Tibial nerve (tissue), 4 donors: ENCODE results near the gene TNFRSF13B. TPM values are rescaled to one million over a fixed set of nuclear protein-coding genes. Genes with fewer than 3 reads are reported as not detected.
"Not testable (repeated sequence)": the region's sequence is repeated elsewhere in the genome, so short reads cannot be mapped to it uniquely, and the experiment has no call there.

Experiments
- DNase-seq, 2 donors: peaks; one replicate each; pipeline ENCODE4 v3.0.0-alpha.2; 2019; ENCODE audit warnings: low spot score in 2 of 2
- H3K27ac ChIP-seq, 4 donors: fragments of 200-600 bp; sonication (generic) in 3 of 4; one replicate each; pipeline ENCODE4 v1.5.1; 2017 to 2019; ENCODE audit warnings: mild to moderate bottlenecking in 1 of 4
- H3K27me3 ChIP-seq, 2 donors: fragments of 200-600 bp; sonication (generic) in 1 of 2; one replicate each; pipeline versions ENCODE4 v1.5.1 to v1.6.0; 2017 to 2019
- H3K36me3 ChIP-seq, 3 donors: fragments of 200-600 bp; sonication (generic); one replicate each; pipeline ENCODE4 v1.5.1; 2018 to 2019
- H3K4me1 ChIP-seq, 4 donors: fragments of 200-600 bp; sonication (generic) in 3 of 4; one replicate each; pipeline ENCODE4 v1.5.1; 2017 to 2019
- H3K4me3 ChIP-seq, 4 donors: fragments of 200-600 bp; sonication (generic) in 3 of 4; one replicate each; pipeline ENCODE4 v1.5.1; 2017 to 2019; ENCODE audit warnings: mild to moderate bottlenecking in 1 of 4, moderate library complexity in 1 of 4
- H3K9me3 ChIP-seq, 4 donors: fragments of 200-600 bp; sonication (generic) in 3 of 4; one replicate each; pipeline ENCODE4 v1.5.1; 2017 to 2019
- EP300 ChIP-seq, 2 donors: sonication (generic); formaldehyde crosslinking; IDR thresholded peaks; one replicate each; pipeline ENCODE4 v1.6.1; 2017; ENCODE audit warnings: antibody characterized with exemption in 2 of 2, mild to moderate bottlenecking in 1 of 2
- POLR2A ChIP-seq, 2 donors: fragments of 450-650 bp; IDR thresholded peaks; one replicate each; pipeline ENCODE4 v1.6.1; 2017; ENCODE audit warnings: antibody characterized with exemption in 2 of 2, mild to moderate bottlenecking in 2 of 2, moderate library complexity in 2 of 2
- WGBS, 2 donors: methylation state at CpG; one replicate each; pipeline ENCODE4 v1.1.5; 2018; 5-methylcytosine and 5-hydroxymethylcytosine counted together
- total RNA-seq, 4 donors: library from RNA; depleted of rRNA; stranded (reverse); fragments of >200 nt; gene quantifications; one replicate each; pipeline ENCODE4 v1.1.0, GENCODE V29; 2016
- TF ChIP-seq, protein P1 (sequence below), 5 experiments: fragments of 200-600 bp in 3 of 5; fragments of 450-650 bp in 2 of 5; sonication (generic) in 3 of 5; IDR thresholded peaks; one replicate each; pipeline ENCODE4 v1.5.1; 2016 to 2019; ENCODE audit warnings: antibody characterized with exemption in 5 of 5, mild to moderate bottlenecking in 3 of 5, moderate library complexity in 2 of 5

The TNFRSF13B gene
- total RNA-seq, 4 donors from 2014 or later: not detected

DNA sequence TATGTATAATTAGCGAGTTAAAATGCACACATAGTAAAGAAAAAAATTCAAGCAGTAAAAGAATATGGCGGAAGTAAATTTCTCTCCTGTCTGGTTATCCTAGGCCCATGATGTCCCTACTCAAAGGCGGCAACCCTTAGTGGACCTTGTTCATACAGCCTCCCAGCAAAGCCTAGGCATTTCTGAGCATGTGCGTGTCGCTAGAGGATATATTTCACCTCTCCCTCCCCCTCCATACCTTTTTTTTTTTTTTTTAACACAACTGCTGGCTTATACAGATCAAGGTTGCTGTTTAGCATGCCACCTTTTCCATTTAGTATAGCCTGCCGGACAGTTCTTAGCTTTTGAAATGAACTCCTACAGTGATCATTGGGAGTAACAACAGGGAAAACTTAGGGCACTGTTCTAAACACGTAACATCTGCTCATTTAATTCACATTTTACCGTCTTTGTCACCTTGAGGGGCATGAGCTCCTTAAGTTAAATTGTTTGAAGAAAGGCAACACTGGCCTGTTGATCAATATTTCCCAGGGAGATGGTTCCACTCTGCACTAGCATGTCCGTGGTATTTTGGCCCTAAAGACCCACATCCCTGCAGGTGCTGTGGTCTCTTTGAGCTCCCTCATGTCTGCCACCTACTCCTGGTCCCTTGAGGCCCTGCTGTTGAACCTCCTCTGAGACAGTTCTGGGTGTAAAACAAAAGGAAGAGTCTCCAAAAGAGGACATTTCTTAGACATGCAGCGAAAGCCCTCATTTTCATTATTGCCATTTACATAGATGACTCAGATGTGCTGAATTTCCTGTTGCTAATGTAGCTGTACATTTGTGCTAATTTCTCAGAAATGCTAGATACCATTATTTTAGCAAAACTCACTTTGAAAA lies 4.1 kb upstream of the TNFRSF13B start:
- DNase-seq: no peak
- 89 to 90% methylated on average over 10 of the region's 10 CpGs for WGBS, 2 donors

DNA sequence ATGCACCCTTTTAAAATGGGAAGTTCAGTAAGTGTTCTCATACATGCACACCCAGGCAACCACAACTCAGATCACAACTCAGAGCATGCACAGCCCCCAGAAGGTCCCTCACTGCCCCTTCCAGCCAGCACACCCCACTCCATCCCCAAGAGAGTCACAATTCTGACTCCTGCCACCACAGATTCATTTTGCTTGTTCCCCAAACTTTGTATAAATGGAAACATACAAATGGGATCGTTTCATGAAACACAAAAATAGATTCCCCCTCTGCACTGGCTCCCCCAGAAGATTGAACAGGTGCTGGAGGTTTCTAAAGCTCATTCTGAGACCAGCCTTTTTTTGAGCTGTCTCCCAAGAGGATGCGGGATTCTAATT lies 3.3 kb upstream of the TNFRSF13B start:
- TF ChIP-seq EP300 (IDR thresholded peaks at IDR 0.05) (no peak), POLR2A (IDR thresholded peaks at IDR 0.05) (no peak)
- TF ChIP-seq, protein P1, sequence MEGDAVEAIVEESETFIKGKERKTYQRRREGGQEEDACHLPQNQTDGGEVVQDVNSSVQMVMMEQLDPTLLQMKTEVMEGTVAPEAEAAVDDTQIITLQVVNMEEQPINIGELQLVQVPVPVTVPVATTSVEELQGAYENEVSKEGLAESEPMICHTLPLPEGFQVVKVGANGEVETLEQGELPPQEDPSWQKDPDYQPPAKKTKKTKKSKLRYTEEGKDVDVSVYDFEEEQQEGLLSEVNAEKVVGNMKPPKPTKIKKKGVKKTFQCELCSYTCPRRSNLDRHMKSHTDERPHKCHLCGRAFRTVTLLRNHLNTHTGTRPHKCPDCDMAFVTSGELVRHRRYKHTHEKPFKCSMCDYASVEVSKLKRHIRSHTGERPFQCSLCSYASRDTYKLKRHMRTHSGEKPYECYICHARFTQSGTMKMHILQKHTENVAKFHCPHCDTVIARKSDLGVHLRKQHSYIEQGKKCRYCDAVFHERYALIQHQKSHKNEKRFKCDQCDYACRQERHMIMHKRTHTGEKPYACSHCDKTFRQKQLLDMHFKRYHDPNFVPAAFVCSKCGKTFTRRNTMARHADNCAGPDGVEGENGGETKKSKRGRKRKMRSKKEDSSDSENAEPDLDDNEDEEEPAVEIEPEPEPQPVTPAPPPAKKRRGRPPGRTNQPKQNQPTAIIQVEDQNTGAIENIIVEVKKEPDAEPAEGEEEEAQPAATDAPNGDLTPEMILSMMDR (IDR thresholded peaks at IDR 0.05): no peak
- WGBS, 2 donors: 74 to 78% methylated on average over 2 of the region's 2 CpGs
- no peaks in the 10 kb centered on the region for H3K36me3 ChIP-seq
- no peaks in the 10 kb centered on the region for H3K4me1 ChIP-seq
- no peak overlapping the region for H3K4me3 ChIP-seq
- H3K27me3 ChIP-seq: peaks cover 0 to 11% of the 10 kb centered on the region in 2 donors
- H3K27ac ChIP-seq: no peak overlapping the region
- no peaks in the 10 kb centered on the region for H3K9me3 ChIP-seq
- DNase-seq: no peak

More for the DNA sequence above, 4.1 kb upstream of the TNFRSF13B start:
- TF ChIP-seq POLR2A (IDR thresholded peaks at IDR 0.05) (no peak), EP300 (IDR thresholded peaks at IDR 0.05) (no peak)
- TF ChIP-seq, protein P1 (IDR thresholded peaks at IDR 0.05): no peak
- Histone ChIP-seq H3K27me3 (peaks cover 0 to 11% of the 10 kb centered on the region in 2 donors), H3K4me3 (no peak overlapping the region), H3K9me3 (no peaks in the 10 kb centered on the region), H3K27ac (peak overlapping the region in 1 of 4 donors; percentile 30), H3K4me1 (no peaks in the 10 kb centered on the region), H3K36me3 (no peaks in the 10 kb centered on the region)

DNA sequence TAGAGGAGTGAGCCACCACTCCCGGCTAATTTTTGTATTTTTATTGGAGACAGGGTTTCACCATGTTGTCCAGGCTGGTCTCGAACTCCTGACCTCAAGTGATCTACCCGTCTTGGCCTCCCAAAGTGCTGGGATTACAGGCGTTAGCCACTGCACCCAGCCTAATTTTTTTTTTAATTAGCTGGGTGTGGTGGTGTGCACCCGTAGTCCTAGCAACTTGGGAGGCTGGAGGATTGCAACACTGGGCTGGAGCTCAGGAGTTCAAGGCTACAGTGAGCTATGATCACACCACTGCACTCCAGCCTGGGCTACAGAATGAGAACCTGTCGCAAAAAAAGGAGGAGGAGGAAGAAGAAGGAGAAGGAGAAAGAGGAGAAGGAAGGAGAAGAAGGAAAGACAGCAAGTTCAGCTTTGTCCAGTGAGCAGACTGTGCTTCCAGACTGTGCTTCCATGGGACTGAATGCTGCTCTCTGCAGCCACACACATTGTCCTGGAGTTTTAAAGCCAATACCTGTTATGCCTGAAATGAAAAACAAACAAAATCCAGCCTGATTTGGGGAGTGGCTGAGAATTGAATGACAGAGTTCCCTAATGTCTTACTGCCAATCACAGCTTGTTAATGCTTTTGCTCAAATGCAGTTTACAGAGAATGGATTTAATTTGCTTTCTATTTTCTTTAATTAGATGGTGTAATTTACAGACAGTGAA lies 2.8 kb upstream of the TNFRSF13B start:
- Histone ChIP-seq H3K9me3 (no peaks in the 10 kb centered on the region), H3K4me3 (no peak overlapping the region), H3K36me3 (no peaks in the 10 kb centered on the region), H3K27ac (peak overlapping the region in 1 of 4 donors; percentile 56), H3K27me3 (peaks cover 0 to 11% of the 10 kb centered on the region in 2 donors), H3K4me1 (no peaks in the 10 kb centered on the region)
- DNase-seq: no peak
- TF ChIP-seq POLR2A (IDR thresholded peaks at IDR 0.05): no peak
- TF ChIP-seq, protein P1 (IDR thresholded peaks at IDR 0.05): no peak
- TF ChIP-seq EP300 (IDR thresholded peaks at IDR 0.05): no peak
- WGBS, 2 donors: 90 to 91% methylated on average over 6 of the region's 6 CpGs

DNA sequence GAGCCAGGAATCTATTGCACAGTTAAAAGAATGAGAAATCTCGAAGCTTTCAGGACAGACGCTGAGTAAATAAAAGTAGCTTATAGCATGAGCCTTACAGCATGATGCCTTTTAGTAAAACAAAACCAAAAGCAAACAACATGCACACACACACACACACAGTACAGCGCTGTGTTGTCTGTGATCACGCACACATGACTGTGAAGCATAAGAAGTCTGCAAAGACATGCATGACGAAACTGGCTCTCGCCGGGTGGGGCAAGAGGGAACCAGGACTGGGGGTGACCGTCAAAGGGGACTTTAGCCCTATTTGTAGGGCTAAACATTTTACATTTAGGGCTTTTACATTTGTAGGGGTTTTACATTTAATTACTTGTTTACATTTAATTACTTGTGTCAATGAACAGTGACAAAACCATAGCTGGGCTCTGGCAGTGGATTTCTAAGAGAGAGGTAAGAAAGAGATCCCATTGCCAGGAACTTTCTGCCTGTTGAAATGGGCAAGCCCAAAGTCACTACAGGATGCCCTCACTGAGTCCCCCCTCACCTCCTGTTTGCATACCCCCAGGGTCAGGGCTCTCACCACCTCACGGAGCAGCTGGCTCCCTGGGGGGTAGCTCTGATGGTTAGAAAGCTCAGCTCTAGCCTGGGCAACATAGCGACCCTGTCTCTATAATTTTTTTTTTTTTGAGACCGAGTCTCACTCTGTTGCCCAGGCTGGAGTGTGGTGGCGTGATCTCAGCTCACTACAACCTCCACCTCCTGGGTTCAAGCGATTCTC lies 2.0 kb upstream of the TNFRSF13B start:
- no peaks in the 10 kb centered on the region for H3K4me1 ChIP-seq
- DNase-seq: no peak
- H3K27me3 ChIP-seq: peaks cover 0 to 11% of the 10 kb centered on the region in 2 donors
- TF ChIP-seq EP300 (IDR thresholded peaks at IDR 0.05) (no peak), POLR2A (IDR thresholded peaks at IDR 0.05) (no peak)
- TF ChIP-seq, protein P1 (IDR thresholded peaks at IDR 0.05): no peak
- H3K4me3 ChIP-seq: no peak overlapping the region
- peak overlapping the region in 1 of 4 donors; percentile 56 for H3K27ac ChIP-seq
- no peaks in the 10 kb centered on the region for H3K9me3 ChIP-seq
- no peaks in the 10 kb centered on the region for H3K36me3 ChIP-seq
- 75 to 80% methylated on average over 13 of the region's 13 CpGs for WGBS, 2 donors

DNA sequence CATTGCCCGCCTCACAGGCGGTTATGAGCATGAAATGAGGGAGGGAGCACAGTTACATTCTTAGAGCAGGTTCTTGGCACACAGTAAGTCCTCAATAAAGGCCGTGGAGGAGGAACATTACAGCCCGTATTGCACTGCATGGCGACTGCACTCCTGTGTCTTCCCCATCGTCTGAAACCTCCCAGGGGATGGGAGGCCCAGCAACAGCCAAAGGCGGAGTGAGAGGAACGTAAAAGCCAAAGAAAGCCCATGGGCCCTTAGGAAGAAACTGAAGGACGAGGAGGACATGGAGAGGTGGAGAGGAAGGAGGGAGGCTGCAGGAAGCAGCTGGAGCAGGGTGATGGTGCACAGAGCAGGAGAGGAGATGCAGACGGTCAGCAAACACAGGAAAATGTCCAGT lies 1.1 kb upstream of the TNFRSF13B start:
- WGBS, 2 donors: 52 to 61% methylated on average over 10 of the region's 10 CpGs
- H3K9me3 ChIP-seq, DNase-seq, H3K36me3 ChIP-seq, H3K4me3 ChIP-seq, H3K4me1 ChIP-seq, H3K27ac ChIP-seq: not testable (repeated sequence)
- peaks cover 0 to 11% of the 10 kb centered on the region in 2 donors for H3K27me3 ChIP-seq
